GM19240 (cell line): Measurements from ENCODE around the gene DERA.
A peak's percentile ranks its signal among the peaks of the same experiment; 100 is the strongest.
"Not testable (repeated sequence)": the region's sequence is repeated elsewhere in the genome, so short reads cannot be mapped to it uniquely, and the experiment has no call there.

Experiments used
- DNase-seq: peaks from one replicate; pipeline ENCODE4 v3.0.0; 2011; ENCODE audit warnings: low spot score; ENCODE audit not compliant: insufficient read length

The DERA gene

DNA sequence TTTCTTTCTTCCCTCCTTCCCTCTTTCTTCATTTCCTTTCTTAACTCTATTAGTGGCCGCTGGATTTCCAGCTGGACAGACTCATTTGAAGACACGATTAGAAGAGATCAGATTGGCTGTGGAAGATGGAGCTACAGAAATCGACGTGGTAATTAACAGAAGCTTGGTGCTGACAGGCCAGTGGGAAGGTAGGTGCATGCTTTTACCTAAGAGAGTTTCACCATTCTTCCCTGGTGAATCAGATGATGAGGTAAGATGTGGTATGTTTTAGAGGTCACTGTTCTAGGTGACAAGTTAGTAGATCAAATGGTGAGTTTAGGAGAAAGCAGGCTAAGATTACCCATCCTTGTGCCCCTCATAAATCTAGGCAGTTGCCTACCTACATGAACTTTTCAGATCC, 51.6 kb downstream of the DERA start:
- no peak for DNase-seq

DNA sequence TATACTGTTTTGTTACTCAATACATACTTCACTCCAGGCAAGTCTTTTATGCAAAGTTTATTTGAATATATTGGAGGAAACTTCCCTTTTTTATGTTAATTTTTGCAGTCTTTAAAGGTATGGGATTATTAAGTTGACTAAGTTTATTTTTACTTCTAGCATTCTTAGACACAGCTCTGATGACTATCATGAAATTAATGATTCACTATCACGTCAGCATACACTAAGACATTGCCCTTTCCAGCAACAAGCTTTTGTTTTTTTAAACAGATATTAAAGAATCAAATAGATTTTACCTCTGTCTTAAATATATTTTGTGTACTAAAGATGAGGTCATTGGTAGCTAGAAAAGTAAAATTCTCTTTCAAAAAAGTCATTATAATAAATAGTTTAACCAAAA, 52.1 kb downstream of the DERA start:
- DNase-seq: no peak

DNA sequence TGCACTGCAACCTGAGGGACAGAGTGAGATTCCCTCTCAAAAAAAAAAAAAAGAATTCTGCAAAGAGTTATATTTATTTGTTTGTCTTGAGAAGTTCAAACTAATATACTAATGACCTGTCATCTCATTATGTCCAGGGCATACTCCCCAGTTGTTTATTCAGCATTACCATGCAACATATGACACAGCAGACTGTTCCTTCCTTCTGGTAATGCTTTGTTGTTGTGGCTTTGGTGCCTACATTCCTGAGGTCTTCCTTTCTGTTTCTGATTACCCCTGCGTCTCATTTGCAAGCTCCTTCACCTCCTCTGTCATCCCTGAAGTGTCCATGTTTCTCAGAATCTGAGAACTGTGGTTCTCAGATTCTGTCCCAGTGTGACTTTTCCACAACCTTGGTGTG, 55.3 kb downstream of the DERA start:
- DNase-seq: no peak

DNA sequence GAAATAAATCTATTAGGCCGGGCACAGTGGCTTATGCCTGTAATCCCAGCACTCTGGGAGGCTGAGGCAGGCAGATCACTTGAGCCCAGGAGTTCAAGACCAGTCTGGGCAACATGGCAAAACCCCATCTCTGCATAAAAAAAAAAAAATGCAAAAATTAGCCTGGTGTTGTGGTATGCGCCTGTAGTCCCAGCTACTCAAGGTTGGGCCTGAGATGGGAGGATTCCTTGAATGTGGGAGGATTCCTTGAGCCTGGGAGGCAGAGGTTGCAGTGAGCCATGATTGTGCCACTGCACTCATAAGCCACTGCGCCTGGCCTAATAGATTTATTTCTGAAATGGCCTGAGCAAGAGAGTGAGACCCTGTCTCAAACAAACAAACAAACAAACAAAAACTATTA, 55.9 kb downstream of the DERA start:
- not testable (repeated sequence) for DNase-seq

DNA sequence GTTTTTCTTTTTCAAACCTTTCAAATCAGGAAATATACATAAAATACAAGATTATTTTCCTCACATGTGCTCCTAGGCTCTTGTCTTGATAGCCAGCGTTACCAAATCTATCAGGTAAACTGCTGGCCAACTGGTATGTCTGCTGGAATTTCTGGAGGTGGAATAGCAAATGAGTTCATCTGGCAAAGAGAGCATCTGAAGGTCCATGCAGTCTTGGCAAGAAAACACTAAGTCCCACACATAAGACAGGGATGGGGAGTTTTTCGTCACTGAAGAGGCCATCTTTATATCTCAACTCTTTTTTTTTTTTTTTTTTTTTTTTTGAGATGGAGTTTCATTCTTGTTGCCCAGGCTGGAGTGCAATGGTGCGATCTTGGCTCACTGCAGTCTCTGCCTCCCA, 60.1 kb downstream of the DERA start:
- DNase-seq: no peak

DNA sequence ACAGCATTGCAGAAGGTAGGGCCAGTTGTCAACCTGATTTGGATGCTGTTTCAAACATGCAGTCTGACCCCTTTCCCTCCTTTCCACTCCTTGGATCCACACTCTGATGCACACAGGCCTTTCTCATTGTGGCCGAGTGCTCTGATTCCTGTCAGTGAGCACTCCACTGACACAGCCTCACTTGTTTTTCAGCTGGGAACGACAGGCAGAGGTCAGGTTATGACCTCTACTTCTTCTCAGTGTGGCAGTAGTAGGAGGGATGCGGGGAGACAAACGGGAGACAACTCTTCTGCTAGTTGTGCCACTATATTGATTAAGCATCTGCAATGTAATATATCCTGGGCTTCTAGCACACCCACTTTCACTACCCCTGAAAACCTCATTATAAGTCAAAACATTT, 61.8 kb downstream of the DERA start:
- no peak for DNase-seq

DNA sequence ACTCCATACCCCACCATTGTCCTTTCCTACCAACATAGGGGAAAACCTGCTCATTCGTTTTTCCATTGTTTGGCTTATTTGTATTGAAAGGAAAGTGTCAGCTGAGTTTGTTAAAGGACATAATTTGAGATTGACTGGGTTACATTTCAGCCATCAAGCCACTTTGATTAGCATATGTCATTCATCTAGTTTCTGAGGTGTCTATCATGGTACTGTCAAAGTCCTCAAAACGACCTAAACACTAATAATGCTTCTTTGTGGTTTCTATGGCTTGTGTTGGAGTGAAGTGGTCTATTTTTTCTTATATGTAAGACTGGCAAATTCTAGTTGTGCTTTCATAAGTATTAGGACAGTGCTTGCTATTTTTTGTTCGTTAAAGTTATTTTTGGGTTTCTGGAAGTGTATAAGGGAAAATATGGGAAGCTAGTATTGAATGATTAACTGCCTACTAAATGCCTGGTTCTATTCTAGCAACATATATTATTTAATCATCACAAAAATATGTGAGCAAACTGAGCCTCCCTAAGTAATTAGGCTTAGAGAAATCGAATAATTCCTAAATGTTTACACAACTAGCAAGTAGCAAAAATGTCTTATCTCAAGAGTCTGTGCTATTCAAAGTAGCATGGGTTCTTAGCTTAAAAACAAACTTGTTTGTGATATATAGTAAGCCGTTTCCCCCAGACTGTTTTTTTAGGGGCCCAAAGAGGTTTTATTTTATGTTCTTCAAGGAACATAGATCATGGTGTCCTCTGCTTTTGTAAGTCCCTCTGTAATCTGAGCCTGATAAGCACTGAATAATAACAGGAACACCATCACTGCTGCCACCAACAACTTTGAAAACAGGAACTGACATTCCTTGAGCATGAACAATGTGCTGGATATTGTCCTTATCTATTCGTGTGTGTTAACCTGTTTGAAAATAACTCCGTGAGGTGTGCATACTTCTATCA, 67.1 kb downstream of the DERA start:
- no peak for DNase-seq

DNA sequence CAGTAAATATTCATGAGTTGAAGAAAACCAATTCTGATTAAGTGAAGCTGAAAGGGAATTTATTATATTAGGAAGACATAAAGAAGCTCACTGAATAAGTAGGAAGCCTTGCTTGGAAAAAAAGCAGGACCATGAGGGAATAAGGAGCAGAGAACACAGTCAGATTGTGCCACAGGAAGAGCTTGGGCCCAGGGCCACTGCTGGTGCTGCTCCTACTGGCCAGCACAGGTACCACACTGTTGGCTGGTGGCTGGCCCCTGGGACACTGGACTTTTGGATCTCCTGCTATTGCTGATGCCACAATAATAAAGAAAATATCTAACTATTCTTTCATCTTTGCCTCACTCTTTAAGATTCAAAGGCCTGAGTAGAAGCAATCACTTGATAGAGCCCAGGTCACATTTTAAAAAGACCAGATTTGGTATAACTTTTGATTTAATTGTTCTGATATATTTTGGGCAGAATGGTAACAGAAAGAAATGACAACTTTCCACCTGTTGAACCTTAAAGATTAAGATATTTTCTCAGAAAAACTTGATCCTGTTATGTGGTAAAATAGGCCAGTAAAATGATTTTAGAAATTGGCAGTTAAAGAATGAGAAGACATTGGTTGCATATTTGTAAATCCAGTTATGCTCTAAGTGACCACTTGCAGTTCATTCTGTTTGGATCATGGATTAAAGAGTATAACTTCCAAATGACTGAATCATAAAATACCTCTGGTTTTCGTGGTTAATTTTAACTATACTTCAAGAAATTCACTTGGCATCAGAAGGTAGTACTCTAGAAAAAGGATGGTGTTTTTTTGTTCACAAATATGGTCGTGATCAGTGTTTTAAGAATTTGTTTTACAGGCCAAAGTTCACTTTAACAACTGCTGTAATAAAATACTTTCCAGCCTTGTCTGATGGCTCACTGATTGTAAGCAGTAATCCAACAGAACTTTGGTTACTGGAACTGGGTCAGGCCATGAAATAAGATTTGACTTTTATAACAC, 68.3 kb downstream of the DERA start:
- DNase-seq: peak; percentile 14

DNA sequence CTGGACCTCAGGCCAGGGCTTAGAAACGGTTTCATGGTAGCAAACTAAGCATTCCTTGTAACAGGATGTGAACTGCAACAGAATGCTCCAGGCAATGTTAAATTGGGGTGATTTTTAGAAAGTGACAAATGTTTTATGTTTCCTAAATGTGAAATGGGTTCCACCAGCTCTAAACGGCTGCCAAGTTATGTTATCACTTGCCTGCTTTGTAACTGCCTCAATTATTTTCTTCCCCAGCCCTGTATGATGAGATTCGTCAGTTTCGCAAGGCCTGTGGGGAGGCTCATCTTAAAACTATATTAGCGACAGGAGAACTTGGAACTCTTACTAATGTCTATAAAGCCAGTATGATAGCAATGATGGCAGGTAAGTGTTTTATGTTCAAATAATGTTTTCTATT, 70.9 kb downstream of the DERA start:
- DNase-seq: no peak

DNA sequence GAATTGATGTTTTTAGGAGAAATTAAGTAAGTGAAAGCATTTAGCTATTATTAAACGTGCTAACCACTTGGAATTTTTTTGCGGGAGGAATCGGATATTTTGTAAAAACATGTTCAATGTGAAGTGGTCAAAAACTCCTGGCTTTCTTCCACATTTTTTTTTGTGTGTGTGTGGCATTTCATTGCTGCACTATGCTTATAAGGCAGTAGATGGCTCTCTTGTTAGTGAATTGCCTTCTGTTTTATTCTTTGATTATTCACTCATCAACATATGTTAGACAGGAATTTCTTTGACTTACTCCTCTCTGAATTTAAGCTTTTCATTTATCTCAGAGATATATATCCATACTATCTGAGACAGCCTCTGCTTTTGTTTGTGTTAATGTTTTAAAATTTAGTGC, 71.3 kb downstream of the DERA start:
- DNase-seq: no peak

DNA sequence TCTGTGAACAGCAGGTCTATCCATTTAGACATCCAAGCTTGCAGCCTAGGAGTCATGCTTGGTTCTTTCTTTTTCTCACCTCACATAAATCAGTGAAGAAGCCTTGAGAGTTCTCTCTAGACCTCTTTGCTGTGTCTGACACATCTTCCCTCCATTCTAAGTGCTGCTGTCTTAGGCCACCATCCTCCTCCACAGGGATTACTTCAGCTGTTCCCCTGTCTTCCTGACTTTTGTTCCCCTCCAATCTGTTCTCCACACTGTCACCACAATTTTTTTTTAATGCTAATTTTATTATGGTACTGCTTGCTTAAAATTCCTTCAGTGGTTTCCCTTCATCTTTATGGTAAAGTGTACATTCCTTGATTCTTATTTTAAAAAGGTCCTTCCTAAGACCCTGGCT, 71.8 kb downstream of the DERA start:
- DNase-seq: no peak

DNA sequence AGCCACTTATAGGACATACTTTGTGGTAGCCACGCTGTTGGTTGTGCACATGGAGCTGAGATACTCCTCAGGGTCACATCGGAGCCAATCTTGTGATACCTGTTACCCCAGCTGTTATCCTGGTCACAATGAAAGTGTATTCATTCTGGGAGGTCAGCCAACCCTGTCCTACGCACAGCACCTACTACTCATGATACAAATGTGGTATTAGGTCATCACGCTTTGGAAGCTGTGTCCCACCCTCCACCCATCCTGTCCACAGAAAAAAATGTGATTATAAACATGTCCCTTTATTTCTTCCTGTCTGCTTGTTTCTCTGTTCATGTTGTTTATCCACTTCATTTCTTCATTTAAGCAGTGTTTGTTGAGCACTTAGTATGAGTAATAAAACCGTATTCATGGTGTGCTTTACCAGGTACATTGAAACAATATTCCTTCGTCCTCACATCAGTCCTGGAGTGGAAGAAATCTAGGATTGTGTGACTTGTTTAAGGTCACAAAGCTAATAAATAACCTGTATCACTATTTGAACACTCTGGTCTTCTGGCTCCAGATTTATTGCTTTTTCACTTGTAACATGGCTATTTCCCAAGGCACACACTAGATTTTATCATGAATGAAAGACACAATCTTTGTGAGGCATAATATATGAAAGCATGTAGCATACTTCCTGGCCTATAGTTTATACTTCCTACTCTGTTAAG, 73.1 kb downstream of the DERA start:
- no peak for DNase-seq

DNA sequence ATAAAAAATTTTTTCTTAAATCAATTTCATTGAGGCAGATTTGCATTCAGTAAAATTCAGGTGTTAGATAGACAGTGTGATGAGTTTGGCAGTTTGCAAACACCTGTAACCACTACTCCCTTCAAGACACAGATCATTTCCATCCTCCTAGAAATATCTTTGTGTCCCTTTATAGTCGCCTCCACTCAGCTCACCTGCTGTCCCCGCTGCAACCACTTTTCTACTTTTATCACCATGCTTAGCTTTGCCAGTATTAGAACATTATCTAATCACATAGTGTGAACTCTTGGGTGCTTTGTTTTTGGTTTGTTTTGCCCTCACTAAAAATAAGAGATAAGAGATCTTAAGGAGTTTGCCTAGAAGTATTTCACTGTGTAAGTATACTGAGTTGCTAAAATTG, 73.8 kb downstream of the DERA start:
- DNase-seq: no peak

DNA sequence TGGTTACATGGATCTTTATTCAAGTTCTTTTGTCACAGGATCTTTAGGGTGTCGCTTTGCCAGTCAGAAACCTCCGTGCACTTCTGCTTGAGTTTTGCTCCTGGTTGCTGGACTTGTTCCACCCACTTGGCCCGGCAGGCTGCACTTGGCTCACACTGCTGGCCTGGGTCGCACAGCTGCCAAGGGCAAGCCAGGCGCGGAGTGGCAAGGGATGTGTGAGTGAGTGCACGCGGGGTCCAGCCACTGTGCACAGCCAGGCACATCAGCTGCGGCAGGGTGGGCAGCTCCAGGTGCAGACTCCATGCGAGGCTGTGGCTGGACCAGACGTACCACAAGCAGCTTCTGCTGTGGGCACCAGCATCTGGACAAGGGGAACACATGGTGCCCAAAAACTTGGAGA, 76.6 kb downstream of the DERA start:
- no peak for DNase-seq

DNA sequence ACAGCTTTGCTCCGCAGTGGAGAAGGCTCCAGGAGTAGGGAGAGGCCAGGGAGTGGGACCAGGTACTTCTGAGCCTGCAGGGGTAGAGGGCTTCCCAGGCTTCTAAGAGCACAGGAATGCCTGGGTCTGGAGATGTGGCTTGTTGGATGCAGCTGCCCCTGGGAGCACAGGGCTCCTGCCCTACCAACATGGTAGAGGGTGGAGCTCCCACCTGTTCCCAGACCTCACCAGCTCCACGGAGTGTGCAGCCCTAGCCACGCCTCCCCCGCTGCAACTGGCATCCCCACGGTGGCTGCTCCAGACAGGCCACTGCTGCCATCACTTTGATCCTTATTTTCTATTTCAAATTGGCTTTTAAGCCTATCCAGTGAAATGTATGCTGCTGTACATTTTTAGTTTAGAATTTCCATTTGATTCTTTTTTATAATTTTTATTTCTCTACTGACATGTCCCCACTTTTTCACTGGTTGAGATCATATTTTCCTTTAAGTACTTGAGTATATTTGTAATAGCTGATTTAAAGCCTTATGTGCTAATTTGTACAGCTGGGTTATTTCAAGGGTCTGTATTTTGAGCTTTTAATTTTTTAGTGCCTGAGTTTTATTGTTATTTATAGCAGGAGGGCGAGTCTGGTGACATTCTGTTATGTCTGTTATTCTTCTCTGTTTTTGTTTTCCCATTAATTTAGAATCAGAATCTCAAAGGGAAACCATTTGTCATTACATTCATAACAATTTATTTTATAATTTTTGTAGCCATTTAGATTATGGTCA, 78.0 kb downstream of the DERA start:
- DNase-seq: no peak

DNA sequence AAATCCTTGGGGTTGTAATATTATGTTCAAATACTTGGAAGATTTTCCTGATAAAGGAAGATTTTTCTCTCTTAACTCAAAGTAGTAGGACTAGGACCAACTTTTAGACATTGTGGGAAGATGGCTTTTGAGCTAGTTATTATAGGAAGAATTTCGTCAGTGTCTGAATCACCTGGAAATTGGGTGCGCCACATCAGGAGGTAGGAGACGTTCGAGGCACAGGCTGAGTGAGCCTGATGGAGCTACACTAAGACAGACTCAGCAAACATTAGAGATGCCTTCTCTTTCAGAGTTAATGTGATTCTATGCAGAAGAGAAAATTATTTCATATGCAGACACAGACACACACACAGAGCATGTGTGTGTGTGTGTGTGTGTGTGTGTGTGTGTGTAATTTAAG, 84.7 kb downstream of the DERA start:
- DNase-seq: no peak

DNA sequence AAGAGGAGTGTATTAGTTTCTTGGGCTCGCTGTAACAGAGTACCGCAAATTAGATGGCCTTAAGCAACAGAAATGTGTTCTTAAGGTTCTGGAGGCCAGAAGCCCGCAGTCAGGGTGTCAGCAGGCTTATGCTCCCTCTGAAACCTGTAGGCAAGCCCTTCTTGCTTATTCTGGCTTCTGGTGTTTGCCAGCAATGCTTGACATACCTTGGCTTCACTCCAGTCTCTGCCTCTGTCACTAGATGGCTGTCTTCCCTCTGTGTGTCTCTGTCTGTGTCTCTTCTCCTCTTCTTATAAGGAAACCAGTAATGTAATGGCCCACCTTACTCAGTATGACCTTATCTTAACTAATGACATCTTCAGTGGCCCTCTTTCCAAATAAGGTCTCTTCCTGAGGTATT, 85.1 kb downstream of the DERA start:
- no peak for DNase-seq

DNA sequence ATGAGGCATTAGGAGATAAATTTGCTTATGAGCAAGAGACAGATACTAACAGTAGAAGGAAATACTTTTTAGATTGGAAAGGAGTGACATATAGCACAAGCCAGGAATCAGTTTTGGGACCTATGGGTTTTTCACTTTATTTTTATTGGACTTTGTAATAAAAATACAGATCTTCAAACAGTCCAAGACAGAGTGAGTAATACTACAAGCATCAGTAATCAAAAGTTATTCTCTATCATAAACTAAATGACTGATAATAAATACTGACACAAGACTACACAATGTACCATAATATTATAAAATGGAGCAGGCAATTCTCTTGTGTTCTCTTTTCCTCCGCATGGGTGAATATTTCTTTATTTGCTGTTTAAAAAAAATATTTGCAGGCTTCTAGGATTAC, 85.8 kb downstream of the DERA start:
- DNase-seq: no peak

DNA sequence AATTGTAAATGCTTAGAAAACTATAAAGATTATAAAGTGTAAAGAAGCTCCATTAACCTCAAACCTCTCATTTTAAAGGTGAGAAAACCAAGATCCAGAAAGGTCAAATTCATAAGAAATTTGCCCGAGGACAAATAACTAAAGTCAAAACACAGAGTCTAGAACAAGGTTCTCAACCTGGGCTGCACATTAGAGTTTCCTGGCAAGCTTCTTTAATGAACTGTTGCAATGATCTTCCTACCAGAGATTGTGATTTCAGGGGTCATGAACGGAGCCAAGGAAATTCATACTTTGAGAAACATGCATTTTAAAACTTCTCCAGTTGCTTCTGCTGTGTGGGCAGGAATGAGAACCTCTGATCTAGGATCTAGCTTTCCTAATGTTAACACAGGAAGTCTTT, 86.8 kb downstream of the DERA start:
- DNase-seq: no peak

DNA sequence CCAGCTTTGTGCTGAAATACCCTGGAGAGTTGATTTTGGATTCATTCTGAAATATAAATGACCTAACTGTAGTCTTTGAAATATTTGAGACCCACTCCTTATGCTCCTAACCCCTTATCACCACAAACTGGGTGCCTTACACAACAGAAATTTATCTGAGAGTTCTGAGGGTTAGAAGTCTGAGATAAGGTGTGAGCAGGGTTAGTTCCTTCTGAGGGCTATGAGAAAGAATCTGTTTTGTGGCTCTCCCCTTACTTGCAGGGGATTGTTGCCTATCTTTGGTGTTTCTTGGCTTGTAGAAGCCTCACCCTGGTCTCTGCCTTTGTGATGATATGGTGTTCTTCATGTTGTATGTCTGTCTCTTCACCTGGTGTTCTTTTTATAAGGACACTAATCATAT, 91.7 kb downstream of the DERA start:
- DNase-seq: no peak

DNA sequence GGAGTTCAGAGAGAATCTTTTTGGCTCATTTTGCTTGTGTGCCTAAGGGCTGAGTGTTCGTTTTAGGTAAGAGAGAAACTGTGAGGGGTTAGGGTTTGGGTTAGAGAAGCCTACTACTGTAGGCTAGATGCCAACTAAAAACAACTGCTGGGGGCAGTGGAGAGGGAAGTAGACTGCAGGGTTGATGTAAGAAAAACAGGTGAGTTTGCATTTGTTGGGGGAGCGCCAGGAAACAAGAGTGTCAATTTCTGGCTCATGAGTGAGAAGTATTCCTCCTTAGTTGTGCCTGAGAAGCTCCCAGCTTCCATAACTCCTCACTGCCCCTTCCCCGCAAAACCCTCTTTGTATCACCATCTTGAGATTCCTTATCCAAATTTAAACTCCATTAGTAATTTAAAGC, 92.3 kb downstream of the DERA start:
- no peak for DNase-seq
